Astrocyte of the cerebellum (primary cell): ENCODE data around the gene CTSF.
A peak's percentile ranks its signal among the peaks of the same experiment; 100 is the strongest.
"Not testable (repeated sequence)": the region's sequence is repeated elsewhere in the genome, so short reads cannot be mapped to it uniquely, and the experiment has no call there.

Experiments used
- DNase-seq: peaks from one replicate; pipeline ENCODE4 v3.0.0-alpha.2; 2011; ENCODE audit warnings: low read depth
- H3K4me3 ChIP-seq: 2 replicates; pipeline ENCODE4 v1.5.1; 2011; ENCODE audit warnings: mild to moderate bottlenecking, low read depth, low read length, moderate library complexity
- in situ Hi-C: cut with HindIII; loops from 2 replicates; pipeline ENCODE4 v1.10.0; 2017; ENCODE audit warnings: low sequenced_read_pairs
- TF ChIP-seq, protein P1 (sequence below): IDR thresholded peaks from 2 replicates; pipeline ENCODE4 v1.5.1; 2012; ENCODE audit warnings: low read length, low read depth, moderate library complexity, mild to moderate bottlenecking; ENCODE audit errors: missing control alignments

CTSF gene

DNA sequence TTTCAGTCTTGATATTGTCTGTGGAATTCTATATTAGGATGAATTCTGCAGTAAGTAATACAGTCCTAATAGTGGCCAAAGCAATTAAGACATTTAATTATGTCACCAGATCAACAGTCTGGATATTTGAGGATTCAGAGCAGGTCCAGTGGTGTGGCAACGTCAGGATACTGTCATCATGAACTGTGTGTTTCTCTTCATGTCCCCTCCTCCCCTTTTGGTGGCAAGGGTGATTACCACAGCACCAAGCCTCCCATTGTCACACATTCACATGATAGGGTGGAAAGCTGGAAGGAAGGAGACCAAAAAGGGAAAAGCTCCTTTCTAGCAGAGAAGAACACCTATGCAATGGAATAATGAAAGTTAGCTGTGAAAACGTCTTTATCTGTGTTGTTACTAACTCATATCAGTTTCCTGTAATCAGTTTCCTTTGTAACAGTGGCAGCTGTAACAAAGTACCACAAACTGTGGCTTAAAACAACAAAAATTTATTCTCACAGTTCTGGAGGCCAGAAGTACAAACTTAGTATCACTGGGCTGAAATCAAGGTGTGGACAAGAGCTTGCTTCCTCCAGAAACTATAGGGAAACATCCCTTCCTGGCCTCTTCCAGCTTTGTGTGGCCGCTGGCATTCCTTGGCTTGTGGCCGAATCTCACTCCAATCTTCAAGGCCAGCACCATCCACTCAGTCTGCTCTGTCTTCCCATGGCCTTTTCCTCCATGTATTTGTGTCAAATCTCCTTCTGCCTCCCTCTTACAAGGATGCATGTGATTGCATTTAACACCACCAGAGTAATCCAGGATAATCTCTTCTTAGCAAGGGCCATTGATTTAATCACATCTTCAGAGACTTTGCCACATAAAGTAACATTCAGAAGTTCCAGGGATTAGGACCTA lies 41.6 kb upstream of the CTSF start:
- TF ChIP-seq, protein P1, sequence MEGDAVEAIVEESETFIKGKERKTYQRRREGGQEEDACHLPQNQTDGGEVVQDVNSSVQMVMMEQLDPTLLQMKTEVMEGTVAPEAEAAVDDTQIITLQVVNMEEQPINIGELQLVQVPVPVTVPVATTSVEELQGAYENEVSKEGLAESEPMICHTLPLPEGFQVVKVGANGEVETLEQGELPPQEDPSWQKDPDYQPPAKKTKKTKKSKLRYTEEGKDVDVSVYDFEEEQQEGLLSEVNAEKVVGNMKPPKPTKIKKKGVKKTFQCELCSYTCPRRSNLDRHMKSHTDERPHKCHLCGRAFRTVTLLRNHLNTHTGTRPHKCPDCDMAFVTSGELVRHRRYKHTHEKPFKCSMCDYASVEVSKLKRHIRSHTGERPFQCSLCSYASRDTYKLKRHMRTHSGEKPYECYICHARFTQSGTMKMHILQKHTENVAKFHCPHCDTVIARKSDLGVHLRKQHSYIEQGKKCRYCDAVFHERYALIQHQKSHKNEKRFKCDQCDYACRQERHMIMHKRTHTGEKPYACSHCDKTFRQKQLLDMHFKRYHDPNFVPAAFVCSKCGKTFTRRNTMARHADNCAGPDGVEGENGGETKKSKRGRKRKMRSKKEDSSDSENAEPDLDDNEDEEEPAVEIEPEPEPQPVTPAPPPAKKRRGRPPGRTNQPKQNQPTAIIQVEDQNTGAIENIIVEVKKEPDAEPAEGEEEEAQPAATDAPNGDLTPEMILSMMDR = no peak
- in situ Hi-C loops = no loop called here
- H3K4me3 ChIP-seq = no peak overlapping the region
- no peak for DNase-seq

DNA sequence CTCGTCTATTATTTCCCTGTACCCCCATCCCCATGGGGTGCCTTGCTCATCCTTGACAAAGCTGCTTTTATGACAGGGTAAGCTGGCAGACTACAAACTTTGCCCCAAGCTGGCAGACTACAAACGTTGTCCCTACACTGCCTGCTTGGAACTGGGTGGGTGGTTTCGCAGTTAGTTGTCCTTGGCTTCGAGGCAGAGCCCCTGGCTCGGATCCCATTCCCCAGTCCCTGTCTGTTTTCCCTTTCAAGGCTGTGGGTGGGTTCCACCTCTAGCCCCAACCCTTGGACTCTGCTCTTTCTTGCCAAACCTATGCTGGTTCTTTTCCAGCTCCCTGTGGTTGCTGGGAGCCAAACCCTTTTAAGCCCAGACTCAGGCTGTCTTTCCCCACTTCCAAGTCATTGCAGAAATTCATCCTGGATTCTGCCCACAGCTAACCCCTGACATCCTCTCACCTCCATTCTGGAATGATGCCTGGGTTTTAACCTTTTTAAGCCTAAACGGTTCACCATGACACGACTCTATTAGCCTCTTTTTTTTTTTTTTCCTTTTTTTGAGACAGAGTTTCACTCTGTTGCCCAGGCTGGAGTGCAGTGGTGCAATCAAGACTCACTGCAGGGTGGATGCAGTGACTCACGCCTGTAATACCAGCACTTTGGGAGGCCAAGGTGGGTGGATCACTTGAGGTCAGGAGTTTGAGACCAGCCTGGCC lies 38.9 kb upstream of the CTSF start:
- TF ChIP-seq, protein P1 = no peak
- peak; percentile 86 for DNase-seq
- in situ Hi-C loops = no loop called here
- H3K4me3 ChIP-seq = no peak overlapping the region

DNA sequence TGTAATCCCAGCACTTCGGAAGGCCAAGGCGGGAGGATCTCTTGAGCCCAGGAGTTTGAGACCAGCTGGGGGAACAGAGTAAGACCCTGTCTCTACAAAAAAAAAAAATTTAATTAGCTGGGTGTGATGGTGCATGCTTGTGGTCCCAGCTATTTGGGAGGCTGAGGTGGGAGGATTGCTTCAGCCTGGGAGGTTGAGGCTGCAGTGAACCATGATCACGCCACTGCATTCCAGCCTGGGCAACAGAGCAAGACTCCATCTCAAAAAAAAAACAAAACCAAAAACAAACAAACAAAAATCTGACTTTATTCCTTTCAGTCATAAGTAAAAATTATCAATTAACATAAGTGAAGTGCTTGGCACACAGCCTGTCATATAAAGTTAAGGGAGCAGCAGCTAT lies 38.2 kb upstream of the CTSF start:
- H3K4me3 ChIP-seq, in situ Hi-C loops, DNase-seq: not testable (repeated sequence)

DNA sequence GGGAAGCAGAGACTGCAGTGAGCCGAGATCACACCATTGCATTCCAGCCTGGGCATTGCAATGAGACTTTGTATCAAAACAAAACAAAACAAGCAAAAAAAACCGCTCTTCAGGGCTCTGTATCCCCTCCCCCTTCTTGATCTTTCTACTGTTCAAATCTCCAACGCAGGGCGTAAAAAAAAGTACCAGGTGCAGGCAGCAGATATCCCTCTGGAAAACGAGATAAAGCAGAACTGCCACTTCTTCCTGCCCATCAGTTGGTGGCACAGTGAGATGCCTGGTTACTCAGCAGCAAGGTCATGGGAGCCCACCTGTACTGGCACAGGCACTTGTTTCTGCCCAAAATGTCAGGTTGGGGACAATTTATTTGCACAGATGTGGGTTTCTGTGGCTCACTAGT lies 35.7 kb upstream of the CTSF start:
- TF ChIP-seq, protein P1 = no peak
- DNase-seq = no peak
- H3K4me3 ChIP-seq = no peak overlapping the region
- in situ Hi-C loops = no loop called here

DNA sequence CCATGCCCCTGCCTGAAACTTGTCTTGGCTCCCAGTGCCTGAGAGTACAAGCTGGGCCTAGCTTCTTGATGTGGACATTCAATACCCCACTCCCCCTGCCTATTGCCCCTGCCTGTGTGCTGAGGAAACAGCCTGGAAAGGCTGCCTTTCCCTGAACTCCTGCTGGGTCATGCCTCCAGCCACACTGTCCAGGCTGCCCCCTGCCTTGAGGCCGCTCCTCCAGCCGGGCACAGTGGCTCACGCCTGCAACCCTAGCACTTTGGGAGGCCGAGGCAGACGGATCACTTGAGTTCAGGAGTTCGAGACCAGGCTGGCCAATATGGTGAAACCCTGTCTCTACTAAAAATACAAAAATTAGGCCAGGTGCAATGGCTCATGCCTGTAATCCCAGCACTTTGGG lies 34.7 kb upstream of the CTSF start:
- TF ChIP-seq, protein P1 = no peak
- in situ Hi-C loops = no loop called here
- DNase-seq = no peak
- no peak overlapping the region for H3K4me3 ChIP-seq

DNA sequence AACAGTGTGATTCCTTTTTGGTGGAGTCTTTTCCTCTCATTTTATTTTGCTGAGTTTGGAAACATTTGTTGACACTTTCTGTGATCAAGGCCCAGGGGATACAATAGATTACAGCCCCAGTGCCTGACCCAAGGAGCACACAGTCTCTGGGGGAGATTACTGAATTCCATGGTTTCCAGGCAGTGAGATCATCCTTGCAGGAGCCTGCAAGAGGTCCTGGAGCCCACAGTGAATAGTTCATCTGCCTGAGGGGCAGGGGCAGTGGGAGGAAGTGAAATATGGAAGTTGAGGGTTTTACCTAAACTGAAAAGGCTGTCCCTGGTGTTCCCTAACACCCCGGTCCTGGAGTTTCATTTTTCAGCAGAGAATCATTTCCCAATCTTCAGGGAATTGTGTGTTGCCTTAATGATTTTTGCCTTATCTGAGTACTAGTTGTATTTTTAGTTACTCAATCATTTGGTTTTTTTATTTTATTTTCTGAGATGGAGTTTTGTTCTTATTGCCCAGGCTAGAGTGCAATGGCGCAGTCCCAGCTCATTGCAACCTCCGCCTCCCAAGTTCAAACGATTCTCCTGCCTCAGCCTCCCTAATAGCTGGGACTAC lies 32.3 kb upstream of the CTSF start:
- TF ChIP-seq, protein P1 = no peak
- in situ Hi-C loops = no loop called here
- H3K4me3 ChIP-seq = no peak overlapping the region
- DNase-seq = no peak
